Hematopoietic multipotent progenitor cell treated with erythropoietin and hydrocortisone succinate and interleukin-3 and kit ligand, for 17 days (in vitro differentiated cells): ENCODE measurements around the gene CENPU.
"Not testable (repeated sequence)": the region's sequence is repeated elsewhere in the genome, so short reads cannot be mapped to it uniquely, and the experiment has no call there.

Source experiments
- DNase-seq: peaks from one replicate; pipeline ENCODE4 v3.0.0-alpha.2; 2015; ENCODE audit warnings: low spot score

CENPU gene

DNA sequence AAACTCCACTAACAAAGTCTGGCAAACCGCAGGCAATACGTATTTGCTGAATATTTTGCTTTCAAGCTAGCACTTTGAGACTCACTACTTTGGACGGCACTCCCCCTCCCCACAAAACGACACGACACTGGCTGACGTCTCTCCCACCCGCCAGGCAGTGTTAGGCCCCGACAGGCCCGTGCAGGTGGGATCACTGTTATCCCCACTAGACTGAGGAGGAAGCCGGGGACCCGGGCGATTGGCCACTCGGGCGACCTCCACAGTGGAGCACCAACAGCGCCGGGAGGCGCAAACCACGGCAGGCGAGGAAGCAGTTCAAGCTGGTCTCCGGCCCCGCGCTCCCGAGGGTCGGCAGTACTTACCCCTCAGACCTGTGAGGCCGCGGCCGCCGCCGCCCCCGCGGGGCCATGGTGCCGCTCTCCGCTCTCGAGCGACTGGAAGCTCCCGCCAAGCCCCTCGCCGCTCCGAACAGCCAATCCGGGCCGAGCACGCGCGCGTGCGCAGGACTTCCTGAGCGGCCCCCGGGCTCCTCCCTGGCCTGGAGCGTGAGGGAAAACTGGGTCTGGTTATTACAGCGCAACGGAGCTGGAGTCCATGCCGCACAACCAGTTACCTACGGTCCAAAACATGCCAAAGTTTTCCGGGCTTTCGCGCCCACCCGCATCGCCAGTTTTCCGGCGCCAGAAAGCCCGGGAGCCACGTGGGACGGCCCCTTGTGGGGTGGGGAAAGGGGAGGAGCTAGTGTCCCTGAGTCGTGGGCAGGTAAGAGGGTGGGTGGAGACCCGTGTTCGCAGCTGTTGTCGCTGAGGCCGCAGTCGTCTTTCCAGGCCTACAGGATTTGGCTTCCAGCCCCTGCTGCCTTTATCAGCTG lies at the start of gene CENPU:
CENPU (minus strand) TSS at position 443 of the 871 bp plus-strand sequence; CDS start at position 409, 34 bp downstream.
- DNase-seq = peak; percentile 91

- DNase-seq = no peak
Measured at GRCh38 chr4:184782731-184783373, 49.0 kb upstream of the CENPU start.

- not testable (repeated sequence) for DNase-seq
Measured at GRCh38 chr4:184779160-184779559, 45.3 kb upstream of the CENPU start.

- DNase-seq = no peak
Measured at GRCh38 chr4:184778325-184778724, 44.4 kb upstream of the CENPU start.

DNA sequence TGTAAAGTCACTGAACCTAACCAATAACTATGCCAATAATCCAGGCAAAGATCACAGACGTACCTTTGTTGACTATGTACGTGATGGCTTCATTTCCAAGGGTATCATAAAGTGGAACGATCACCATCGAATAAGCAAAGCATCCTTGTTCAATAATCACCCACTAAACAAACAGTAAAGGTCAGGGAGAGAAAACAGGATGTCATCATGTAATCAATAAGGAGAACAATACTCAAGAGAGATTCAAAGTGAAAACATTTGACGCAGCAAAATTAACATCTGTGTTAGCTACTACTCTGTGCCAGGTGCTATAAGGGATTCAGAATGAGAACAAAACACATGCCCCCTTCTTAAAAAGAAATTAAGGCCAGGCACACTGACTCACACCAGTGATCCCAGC lies 42.9 kb upstream of the CENPU start:
- DNase-seq = no peak

GRCh38 chr4:184775854-184776555 lies 42.1 kb upstream of the CENPU start:
- no peak for DNase-seq

DNA sequence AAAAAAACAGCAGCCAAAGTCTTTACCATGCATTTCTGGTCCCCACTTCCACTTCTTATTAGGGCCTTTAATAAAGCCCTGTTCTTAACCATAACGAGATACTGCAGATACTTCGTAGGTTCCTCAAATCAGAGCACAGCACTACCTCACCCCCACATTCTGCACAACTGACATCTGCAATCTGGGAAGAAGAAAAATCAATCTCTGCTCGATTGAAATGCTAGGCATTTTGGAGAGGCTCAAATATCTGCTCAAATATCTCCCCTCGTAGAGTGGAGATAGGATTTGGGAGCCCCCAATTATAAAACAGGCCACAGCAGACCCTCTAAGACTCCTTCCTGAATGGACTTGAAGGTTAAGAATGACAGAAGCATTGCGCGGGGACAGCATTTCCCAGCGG lies 40.3 kb upstream of the CENPU start:
- no peak for DNase-seq

- no peak for DNase-seq
Measured at GRCh38 chr4:184771416-184771815, 37.5 kb upstream of the CENPU start.

GRCh38 chr4:184769141-184769765 lies 35.4 kb upstream of the CENPU start:
- no peak for DNase-seq

DNA sequence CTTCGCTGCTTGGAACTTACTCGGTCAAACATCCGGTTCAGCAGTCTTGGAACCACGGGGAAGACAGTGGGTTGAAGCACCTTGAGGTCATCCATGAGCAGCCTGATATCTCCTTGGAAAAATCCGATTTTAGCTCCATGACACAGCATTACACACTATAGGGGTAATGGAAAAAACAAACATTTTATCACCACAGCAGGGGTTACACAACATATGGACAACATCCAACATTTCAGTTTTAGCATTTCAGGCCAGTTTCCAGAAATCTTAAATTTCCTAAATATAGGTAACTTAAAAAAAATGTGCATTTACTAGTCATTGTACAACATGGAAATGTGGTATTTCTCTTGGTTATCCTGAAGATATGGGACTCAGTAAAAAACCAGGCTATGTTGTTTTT lies 34.4 kb upstream of the CENPU start:
- DNase-seq = no peak

GRCh38 chr4:184766446-184766845 lies 32.5 kb upstream of the CENPU start:
- DNase-seq = no peak

- no peak for DNase-seq
Measured at GRCh38 chr4:184765473-184766340, 31.8 kb upstream of the CENPU start.

- DNase-seq = no peak
Measured at GRCh38 chr4:184764601-184765000, 30.7 kb upstream of the CENPU start.

DNA sequence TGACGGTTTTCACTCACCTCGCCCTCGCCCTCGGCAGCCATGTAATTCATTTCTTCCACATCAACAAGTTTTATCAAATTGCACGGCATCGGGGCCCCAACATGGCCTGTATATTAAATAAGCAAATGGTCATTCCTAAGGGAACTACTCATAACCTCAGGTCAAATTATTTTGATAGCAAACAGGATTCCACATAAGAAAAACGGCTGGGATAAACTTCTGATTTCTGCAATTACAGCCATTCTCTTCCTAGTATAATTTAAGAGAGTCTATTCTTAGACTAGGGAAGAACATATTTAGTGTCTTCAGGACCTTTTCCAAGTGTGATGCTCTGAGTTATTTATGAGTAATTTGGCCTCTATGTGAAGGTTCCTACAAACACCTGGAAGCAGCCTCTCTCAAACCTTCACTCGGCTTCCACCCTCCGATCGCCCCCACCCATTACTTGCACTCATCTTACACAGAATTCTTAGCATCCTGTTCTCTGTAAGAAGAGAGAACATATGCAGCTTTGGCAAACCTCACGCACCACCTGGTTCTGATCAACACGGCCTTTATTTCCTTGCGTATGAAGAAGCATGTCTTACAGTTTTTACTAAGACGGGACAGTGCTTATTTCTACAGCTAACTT lies 29.4 kb upstream of the CENPU start:
- DNase-seq = no peak

GRCh38 chr4:184762100-184762499 lies 28.2 kb upstream of the CENPU start:
- peak; percentile 38 for DNase-seq

DNA sequence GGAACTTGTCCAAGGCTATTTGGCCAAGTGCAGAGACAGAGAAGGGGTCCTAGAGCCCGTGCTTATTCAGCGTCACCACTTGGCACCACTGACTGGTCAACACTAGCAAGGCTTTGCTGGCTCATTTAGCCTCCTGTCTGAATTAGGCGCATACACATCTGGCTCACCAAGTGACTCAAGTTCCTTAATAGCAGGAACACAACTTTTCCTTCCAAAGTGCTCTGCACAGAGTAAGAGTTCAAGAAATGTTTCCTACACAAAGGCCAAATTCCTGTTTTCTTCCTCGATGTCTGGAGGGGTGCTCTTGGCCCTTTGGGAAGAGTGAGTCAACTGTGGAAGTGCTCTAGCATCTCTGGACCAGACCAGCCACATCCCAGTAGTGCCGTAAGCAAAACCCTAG lies 26.8 kb upstream of the CENPU start:
- no peak for DNase-seq

- no peak for DNase-seq
Measured at GRCh38 chr4:184757810-184758209, 23.9 kb upstream of the CENPU start.

GRCh38 chr4:184756399-184756798 lies 22.5 kb upstream of the CENPU start:
- no peak for DNase-seq

GRCh38 chr4:184755278-184755677 lies 21.4 kb upstream of the CENPU start:
- no peak for DNase-seq

GRCh38 chr4:184752496-184753275 lies 18.8 kb upstream of the CENPU start:
- DNase-seq = no peak
